Cerebellar cortex (tissue), 1 donor: Measurements from ENCODE around the gene DHRS7B.
"Not testable (repeated sequence)": the region's sequence is repeated elsewhere in the genome, so short reads cannot be mapped to it uniquely, and the experiment has no call there.

Experiments
- DNase-seq: peaks from one replicate; pipeline ENCODE4 v3.0.0-alpha.2; 2015; ENCODE audit warnings: low spot score

DHRS7B gene

GRCh38 chr17:21210411-21211076 is 83.8 kb downstream of the DHRS7B start:
- DNase-seq: peak; percentile 10

- no peak for DNase-seq
Measured at GRCh38 chr17:21211825-21212479, 85.2 kb downstream of the DHRS7B start.

DNA sequence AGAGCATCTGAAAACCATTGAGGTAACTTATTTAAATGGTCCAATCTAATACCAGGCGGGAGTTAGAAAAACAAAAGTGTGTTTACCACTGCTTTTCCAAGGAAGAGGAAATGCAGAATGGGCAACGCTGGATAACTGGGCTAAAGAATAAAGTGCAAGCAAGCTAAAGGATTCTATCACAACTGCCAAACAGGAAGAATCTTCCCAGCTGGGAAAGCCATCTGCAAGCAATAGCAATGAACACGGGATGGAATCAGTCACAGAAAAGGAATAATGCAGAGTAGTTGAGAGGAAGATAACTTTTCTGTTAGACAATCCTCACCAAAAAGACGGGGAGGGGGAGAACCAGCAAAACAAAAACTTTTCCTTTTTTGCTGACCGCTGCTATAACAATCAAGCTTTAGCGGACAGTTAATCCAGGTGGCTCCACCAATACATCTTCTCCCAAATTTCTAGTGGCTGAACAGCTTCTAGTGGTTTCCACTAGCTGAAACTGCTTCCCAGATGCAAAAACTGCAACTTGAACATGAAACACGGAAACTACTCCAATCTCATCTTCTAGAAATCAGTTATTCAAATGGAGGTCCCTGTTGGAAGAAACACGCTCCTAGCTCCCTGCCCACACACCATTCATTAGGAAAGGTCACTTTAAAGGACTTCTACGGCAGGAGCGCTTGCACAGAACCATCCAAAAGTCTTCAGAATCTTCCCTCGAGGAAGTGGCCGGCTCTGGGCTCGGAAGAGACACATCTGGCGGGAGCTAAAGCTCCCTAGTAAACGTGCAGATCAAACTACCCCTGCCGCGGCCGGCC is 86.3 kb downstream of the DHRS7B start:
- DNase-seq: no peak

DNA sequence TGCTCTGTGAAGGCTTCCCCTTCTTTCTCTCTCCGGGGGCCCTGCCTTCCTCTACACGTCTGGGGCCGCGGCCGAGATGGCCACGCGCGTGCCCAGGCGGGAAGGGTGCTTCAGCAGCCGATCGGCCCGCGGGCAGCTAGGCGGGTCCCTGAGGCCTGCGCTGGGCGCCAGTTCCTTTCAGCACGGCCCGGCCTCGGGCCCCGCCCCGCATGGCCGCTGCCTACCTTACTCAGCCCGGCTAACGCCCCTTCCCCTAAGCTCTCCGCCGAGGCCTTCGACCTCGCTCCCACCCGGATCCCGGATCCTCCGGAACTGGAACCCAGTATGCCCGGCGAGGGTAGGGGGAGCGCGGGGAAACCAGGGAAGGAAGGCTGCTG is 86.9 kb downstream of the DHRS7B start:
- DNase-seq: no peak

- peak; percentile 94 for DNase-seq
Measured at GRCh38 chr17:21214015-21214776, 87.4 kb downstream of the DHRS7B start, which contains the start of gene TMEM11. Gene TMEM11, minus strand, starts transcription at chr17:21214161. Its CDS starts 9 bp downstream, at chr17:21214152.

DNA sequence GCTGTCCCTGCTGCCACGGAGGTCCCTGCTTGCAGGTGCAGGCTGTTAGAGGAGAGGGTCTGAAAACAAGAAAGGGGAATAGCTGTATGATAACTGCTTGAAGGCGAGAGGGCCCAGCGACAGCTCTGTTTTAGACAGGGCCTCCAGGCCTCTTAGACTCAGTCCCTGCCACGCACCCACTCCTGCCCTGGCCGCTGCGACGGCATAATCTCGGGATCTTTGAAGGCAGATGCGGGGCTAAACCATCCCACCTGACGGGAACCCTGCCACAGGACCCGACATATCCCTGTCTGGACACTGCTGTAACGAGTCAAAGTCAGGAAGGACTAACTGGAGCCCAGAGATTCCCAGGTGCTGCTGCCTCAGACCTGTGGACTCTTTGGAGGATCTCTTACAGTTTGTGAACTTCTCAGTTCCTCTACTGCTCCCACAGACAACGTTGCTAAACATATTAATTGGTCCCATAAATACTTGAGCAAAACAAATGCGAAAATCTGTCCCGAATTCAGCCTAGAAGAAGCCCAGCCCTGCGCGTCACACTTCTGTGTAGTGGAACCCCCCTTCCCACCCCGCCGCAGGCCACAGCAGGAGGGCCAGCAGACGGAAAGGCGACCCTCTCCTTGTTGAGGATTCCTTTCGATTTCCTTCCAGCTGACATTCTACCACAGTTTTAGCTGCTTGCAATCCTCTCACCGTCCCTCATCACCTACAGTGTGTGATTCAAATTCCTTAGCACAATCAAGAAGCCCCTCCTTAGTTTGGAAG is 88.2 kb downstream of the DHRS7B start:
- no peak for DNase-seq

- DNase-seq: no peak
Measured at GRCh38 chr17:21215935-21216334, 89.2 kb downstream of the DHRS7B start.

DNA sequence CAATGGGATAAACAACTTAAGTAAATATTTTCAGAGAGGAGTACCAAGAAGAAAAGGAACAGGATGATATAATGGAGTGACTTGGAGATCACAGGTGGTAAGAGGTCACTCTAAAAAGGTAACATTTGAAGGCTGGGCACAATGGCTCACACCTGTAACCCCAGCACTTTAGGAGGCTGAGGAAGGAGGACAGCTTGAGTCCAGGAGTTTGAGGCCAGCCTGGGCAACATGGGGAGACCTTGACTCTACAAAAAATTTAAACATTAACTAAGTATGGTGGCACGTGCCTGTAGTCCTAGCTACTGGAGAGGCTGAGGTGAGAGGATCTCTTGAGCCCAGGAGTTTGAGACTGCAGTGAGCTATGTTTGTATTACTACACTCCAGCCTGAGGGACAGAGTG is 90.6 kb downstream of the DHRS7B start:
- DNase-seq: no peak

DNA sequence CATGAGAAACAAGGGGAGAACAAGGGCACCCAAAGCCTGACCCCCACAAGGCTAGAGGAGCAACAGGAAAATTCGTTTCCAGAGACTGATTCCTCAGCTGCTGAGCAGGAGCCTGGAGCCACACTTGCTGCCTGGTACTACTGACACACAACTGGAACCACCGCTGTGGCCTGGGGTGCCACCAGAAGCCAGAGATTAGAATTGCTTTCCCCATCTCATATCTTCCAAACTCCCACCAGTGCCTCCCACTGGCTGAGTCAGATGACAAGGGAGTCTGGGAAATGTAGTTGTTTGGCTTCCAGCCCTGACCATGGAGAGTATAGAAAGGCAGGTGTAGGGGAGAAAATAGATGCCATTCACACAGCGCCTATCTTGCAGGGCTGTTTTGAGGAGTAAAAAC is 91.3 kb downstream of the DHRS7B start:
- DNase-seq: no peak

GRCh38 chr17:21218831-21219380 is 92.1 kb downstream of the DHRS7B start:
- DNase-seq: no peak

GRCh38 chr17:21223086-21223485 is 96.3 kb downstream of the DHRS7B start:
- DNase-seq: no peak

DNA sequence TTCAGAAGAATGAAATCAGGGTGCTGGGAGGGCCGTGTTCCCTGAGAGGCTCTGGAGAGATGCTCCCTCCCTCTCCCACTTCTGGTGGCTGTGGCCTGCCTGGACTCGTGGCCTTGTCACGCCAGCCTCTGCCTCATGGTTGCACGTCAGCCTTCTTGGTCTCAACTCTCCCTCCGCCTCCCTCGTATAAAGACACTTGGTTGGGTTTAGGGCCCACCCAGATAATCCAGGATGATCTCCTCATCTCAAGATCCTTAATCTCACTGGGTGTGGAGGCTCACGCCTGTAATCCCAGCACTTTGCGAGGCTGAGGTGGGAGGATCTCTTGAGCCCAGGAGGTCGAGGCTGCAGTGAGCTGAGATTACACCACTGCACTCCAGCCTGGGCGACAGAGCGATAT is 100.5 kb downstream of the DHRS7B start:
- DNase-seq: not testable (repeated sequence)

GRCh38 chr17:21228111-21228510 is 101.3 kb downstream of the DHRS7B start:
- no peak for DNase-seq

- DNase-seq: no peak
Measured at GRCh38 chr17:21228845-21229244, 102.1 kb downstream of the DHRS7B start.

DNA sequence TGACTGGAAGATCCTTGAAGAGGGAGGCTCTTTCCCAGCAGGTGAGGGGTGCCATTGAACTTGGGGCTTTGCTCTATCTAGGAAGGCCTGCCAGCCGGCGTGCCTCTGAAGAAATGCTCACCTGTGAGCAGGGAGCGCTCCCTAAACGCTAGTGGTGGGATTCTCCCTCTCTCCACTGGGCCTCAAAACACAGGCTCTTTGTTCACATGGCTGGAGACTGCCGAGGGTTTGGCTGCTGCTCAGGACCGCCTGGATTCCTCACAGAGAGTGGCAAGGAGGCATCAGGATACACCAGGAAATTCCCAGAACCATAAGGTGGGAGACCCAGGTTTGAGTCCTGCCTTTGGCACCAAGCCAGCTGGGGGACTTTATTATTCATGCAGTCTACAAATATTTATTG is 104.8 kb downstream of the DHRS7B start:
- no peak for DNase-seq

- no peak for DNase-seq
Measured at GRCh38 chr17:21232033-21232749, 105.4 kb downstream of the DHRS7B start.

GRCh38 chr17:21233581-21234347 is 107.0 kb downstream of the DHRS7B start:
- DNase-seq: no peak

DNA sequence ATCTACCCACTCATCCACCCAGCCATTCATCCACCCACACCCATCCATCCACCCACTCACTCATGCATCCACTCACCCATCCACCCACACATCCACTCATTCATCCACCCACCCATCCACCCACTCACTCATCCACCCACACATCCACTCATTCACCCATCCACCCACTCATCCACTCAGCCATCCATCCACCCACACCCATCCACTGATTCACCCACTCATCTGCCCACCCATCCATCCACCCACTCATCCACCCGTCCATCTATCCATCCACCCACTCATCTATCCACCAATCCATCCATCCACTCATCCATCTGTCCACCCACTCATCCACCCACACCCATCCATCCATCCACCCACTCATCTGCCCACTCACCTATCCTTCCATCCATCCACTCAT is 109.2 kb downstream of the DHRS7B start:
- DNase-seq: no peak

DNA sequence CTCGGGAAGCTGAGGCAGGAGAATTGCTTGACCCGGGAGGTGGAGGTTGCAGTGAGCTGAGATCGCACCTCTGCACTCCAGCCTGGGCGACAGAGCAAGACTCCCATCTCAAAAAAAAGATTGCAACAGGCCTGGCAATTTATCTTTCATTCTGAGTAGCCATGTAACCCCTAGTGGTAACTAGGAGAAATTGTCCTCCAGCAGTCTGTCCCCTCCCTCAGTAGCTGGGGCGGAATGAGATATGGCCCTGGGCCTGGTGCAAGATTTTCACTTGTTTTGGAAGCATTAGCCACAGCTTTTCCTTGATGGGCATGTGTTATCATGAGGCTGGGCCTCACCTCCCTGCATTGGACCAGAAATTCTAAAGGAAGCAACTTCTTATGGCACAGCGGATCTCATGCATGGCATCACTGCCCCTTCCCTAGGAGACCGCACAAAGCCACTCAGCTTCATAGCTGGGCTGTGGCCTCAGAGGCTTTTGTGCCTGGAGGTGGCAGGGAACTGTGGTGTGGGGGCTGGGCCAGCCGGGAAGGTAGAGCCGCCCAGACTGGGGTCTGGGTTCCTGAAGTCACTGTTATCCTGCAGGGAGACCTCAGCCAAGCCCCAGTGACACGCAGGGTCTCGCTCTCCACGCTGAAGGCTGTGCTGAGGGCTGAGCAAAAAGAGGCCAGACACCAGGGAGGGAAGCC is 113.1 kb downstream of the DHRS7B start:
- DNase-seq: peak; percentile 20
